Hindlimb muscle (tissue), 1 donor: Measurements from ENCODE around the gene PZP. TPM values are rescaled to one million over a fixed set of nuclear protein-coding genes. Genes with fewer than 3 reads are reported as not detected.
"Not testable (repeated sequence)": the region's sequence is repeated elsewhere in the genome, so short reads cannot be mapped to it uniquely, and the experiment has no call there.

Experiments
- DNase-seq: peaks from one replicate; pipeline ENCODE4 v3.0.0-alpha.2; 2013
- polyA plus RNA-seq: library from polyadenylated mRNA; unstranded; fragments of 120-200 nt; gene quantifications from one replicate; pipeline ENCODE4 v1.2.1, GENCODE V29; 2013; ENCODE audit not compliant: insufficient read length

PZP gene
- polyA plus RNA-seq, result 0.52 TPM

GRCh38 chr12:9208229-9208628, at the start of gene PZP:
TSS of gene PZP (minus strand) at chr12:9208395. CDS start at chr12:9208341, 54 bp downstream.
- no peak for DNase-seq

DNA sequence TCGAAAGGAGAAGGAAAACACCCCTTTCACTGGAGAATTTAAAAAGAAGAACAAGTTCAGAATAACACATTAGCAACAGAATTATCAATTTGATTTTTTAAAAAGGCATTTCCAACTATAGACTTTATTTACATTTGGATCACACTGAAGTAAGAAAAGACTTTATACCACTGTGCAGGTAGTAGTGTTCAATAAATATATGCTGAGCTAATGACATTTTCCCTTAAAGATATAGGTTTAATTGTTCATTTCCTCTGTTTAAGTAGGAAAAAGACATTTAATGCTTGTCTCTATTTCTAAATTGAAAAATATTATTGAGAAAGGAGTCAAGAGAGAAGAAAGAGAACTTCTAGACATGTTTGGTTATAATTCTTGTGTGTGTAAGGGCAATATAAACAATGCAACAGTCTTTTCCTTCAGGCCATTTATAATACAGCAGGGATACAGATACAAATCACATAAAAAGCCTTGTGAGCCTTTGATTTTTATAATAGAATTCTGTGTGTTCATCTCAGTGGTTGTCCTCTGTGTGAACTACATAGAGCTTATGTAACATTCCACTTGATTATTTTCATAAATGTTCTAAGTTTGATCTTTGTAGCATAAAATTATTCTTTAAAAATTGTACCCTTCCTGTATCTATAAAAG, 48.7 kb upstream of the PZP start:
- no peak for DNase-seq

DNA sequence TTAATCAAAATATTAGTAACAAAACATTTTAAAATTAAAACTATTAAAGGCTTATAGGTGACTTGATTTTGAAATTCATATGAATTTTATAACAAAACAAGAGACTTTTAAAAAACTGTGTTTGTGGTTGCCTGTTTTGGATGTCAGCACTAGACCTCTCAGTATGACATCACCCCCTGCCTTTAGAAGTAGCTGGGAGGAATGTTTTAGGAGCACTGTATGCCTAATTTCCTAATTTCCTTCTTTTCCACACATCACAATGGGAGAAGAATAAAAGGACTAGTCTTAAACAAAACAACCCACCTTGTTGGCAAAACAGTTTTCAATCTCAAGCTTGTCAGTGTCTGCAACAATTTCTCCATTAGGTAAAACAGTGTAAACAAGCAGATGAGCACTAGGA, 48.1 kb upstream of the PZP start:
- no peak for DNase-seq

GRCh38 chr12:9255837-9256236, 47.6 kb upstream of the PZP start:
- DNase-seq, result no peak

- no peak for DNase-seq
Measured at GRCh38 chr12:9253464-9253863, 45.3 kb upstream of the PZP start.

DNA sequence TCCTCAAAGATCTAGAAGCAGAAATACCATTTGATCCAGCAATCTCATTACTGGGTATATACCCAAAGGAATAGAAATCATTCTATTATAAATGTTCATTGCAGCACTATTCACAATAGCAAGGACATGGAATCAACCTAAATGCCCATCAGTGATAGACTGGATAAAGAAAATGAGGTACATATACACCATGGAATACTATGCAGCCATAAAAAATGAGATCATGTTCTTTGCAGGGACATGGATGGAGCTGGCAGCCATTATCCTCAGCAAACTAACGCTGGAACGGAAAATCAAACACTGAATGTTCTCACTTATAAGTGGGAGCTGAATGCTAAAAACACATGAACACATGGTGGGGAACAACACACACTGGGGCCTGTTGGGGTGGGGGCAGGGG, 44.6 kb upstream of the PZP start:
- not testable (repeated sequence) for DNase-seq

DNA sequence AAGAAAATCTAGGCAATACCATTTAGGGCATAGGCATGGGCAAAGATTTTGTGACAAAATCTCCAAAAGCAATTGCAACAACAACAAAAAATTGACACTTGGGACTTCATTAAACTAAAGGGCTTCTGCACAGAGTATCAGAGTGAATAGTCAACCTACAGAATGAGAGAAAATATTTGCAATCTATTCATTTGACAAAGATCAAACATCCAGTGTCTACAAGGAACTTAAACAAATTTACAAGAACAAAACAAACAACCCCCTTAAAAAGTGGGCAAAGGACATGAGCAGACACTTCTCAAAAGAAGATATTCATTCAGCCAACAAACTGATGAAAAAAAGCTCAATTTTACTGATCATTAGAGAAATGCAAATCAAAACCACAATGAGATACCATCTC, 44.1 kb upstream of the PZP start:
- no peak for DNase-seq

GRCh38 chr12:9248435-9248834, 40.2 kb upstream of the PZP start:
- no peak for DNase-seq

DNA sequence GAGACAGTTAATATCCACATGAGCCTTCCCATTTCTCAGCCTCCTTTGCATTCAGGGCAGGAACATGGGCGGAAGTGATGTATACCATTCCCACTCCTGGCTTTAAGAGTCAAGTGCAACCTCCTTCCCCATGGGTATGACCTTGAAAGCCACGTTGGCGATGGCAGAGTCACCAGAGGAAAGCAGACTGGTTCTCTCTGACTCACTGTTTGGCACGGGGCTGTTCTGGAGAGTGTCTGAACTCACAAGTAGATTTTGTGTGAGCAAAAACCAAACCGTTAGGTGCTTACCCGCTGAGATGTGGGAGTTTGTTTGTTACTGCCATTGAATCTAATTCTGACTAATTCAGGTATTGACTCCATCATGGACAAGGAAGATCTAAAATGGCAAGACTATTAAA, 36.7 kb upstream of the PZP start:
- DNase-seq, result no peak

GRCh38 chr12:9243999-9244649, 35.9 kb upstream of the PZP start:
- DNase-seq, result no peak

- no peak for DNase-seq
Measured at GRCh38 chr12:9241301-9241700, 33.1 kb upstream of the PZP start.

- no peak for DNase-seq
Measured at GRCh38 chr12:9240776-9241175, 32.6 kb upstream of the PZP start.

GRCh38 chr12:9240004-9240635, 31.9 kb upstream of the PZP start:
- DNase-seq, result peak; percentile 2

DNA sequence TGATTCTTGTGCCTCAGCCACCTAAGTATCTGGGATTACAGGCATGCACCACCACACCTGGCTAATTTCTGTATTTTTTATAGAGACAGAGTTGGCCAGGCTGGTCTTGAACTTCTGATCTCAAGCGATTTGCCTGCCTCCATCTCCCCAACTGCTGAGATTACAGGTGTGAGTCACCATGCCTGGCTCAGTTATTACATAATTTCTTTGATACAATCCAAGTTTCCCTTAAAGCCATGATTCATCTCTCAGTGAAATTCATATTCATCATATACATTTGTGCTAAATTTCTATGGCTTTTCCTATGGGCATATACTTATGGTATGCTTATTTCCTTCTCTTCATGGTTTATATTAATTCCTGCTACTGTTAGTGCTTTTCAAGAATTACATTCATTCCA, 29.1 kb upstream of the PZP start:
- DNase-seq, result no peak

DNA sequence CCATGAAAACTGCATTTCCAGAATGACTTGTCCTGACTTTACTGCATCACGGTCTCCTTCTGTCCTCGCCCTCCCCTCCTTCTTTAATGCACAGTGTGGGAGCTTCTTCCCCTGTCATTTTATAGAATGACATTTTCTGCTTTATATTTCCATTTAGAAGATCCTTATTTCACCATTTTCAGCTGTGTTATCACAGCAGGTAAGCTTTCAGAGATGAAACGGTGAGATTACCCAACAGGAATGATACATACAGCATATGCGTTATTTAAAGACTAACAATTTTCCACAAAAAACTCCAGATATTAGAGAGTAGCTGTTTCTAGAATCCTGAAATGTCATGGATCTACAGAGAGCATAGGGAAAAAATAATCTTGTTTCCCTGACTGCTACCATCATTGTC, 27.3 kb upstream of the PZP start:
- DNase-seq, result no peak

GRCh38 chr12:9227950-9228349, 19.8 kb upstream of the PZP start:
- no peak for DNase-seq

GRCh38 chr12:9223830-9224229, 15.6 kb upstream of the PZP start:
- no peak for DNase-seq

DNA sequence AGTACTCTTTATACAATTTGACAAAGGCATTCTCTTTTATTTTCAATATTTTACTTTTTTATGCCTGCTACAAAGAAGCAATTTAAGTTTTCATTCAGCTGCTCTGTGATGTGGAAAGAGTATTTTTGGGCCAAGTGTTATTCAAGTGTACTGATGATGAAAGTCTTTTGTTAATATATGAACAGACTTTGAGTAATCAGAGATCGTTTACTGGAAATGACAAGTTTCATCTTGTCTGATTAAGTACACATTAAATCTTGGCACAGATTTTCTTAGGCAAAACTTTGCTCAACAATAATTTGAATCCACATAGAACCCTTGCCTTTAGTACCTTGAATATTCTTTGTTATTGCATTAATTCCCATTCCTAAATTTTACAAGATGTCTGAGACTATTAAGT, 13.3 kb upstream of the PZP start:
- no peak for DNase-seq

- not testable (repeated sequence) for DNase-seq
Measured at GRCh38 chr12:9221011-9221410, 12.8 kb upstream of the PZP start.

GRCh38 chr12:9214534-9214933, 6.3 kb upstream of the PZP start:
- no peak for DNase-seq

DNA sequence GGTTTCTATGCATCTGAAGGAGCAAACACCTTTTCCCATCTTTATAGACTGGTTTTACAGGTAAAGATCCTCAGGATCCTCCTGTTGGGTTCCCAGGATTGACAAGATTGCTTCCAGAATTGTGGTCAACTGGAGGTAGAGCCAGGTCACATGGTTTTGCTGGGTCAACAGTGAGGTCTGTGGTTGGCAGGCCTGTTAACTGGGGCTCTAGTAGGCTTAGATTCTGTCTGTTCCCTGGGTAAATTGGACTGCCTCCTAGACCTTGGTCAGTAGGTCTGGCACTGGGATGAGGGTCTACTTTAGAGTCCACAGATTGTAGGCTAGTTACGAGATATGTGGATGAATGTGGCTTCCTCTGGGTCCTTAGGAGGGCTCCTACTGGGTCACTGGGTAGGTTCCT, 3.5 kb upstream of the PZP start:
- no peak for DNase-seq

DNA sequence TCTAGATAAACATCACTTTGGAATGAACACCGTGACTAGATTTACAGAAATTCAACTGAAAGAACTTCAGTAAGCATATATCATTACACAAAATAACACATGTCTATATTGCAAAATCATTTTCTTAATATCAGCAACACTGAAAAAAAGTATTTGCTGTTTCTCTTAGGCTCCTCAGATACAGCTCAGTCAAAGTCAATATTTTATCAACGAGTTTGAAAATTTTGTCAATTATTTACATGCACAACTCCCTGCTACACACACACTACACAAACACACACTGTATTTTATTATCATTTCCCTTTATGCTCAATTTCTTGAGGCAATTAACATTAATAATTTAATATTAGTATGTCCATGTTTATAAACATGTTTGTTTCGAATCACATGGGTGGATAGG, 3.8 kb downstream of the PZP start:
- no peak for DNase-seq

- no peak for DNase-seq
Measured at GRCh38 chr12:9198012-9198411, 10.2 kb downstream of the PZP start.

DNA sequence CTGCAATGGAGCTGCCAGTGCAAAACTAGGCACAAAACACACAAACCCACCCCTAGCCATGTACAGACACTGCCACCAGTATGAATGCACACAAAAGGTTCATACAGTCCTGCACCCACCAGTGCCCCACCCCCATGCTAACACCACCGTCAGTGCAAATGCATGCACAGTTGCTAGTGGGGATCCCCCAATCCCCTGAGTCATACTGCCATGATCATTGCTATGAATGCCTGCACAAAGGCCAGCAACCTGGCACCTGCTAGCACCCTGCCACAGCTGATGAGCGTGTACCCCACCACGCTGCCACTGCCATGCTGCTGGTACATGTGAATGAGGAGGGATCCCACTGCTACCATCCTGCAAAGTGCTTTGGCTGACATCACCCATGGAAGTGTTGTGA, 23.9 kb downstream of the PZP start:
- no peak for DNase-seq
